Measurements from ENCODE around the gene NEU2. TPM values are rescaled to one million over a fixed set of nuclear protein-coding genes. Genes with fewer than 3 reads are reported as not detected.

Gene NEU2
- total RNA-seq, 2 donors from 2014 or later: not detected

GRCh38 chr2:233036162-233036838 is 3.8 kb downstream of the NEU2 start:
- Mint-ChIP-seq H3K4me3 (no peak overlapping the region), H3K9me3 (no peaks in the 10 kb centered on the region), H3K36me3 (ENCODE audit: low read depth) (no peaks in the 10 kb centered on the region), H3K4me1 (no peaks in the 10 kb centered on the region), H3K27ac (no peak overlapping the region), H3K27me3 (ENCODE audit: insufficient read depth) (peaks cover 2% of the 10 kb centered on the region)
- 89 to 90% methylated on average over 8 to 12 of the region's 12 CpGs for WGBS, 2 experiments (ENCODE audit: insufficient coverage in 1 of 2, insufficient read length in 1 of 2)
- Histone ChIP-seq H3K9ac (ENCODE audit: extremely low read depth, low read length, poor library complexity, severe bottlenecking) (no peak overlapping the region), H3K9me3 (ENCODE audit: control insufficient read depth, low read length) (no peaks in the 10 kb centered on the region), H3K4me1 (ENCODE audit: control insufficient read depth, insufficient read depth, low read length) (no peaks in the 10 kb centered on the region), H3K4me3 (ENCODE audit: low read length) (no peak overlapping the region), H3K27ac (ENCODE audit: low read depth, low read length) (no peak overlapping the region), H3K27me3 (ENCODE audit: control insufficient read depth, insufficient read depth, low read length, poor library complexity, severe bottlenecking) (no peaks in the 10 kb centered on the region), H3K36me3 (ENCODE audit: control insufficient read depth, insufficient read depth, low read length) (no peaks in the 10 kb centered on the region)
- DNase-seq: no peak
- TF ChIP-seq CTCF (conservative IDR thresholded peaks at IDR 0.05): no peak

- no peaks in the 10 kb centered on the region for H3K36me3 Mint-ChIP-seq (ENCODE audit: low read depth)
- no peaks in the 10 kb centered on the region for H3K9me3 ChIP-seq (ENCODE audit: control insufficient read depth, low read length)
- no peaks in the 10 kb centered on the region for H3K36me3 ChIP-seq (ENCODE audit: control insufficient read depth, insufficient read depth, low read length)
- no peak overlapping the region for H3K9ac ChIP-seq (ENCODE audit: extremely low read depth, low read length, poor library complexity, severe bottlenecking)
- no peaks in the 10 kb centered on the region for H3K4me1 Mint-ChIP-seq
- DNase-seq: no peak
- no peak for TF ChIP-seq CTCF (conservative IDR thresholded peaks at IDR 0.05)
- 86 to 94% methylated on average over 2 of the region's 2 CpGs for WGBS, 2 experiments (ENCODE audit: insufficient coverage in 1 of 2, insufficient read length in 1 of 2)
- H3K27me3 Mint-ChIP-seq (ENCODE audit: insufficient read depth): peaks cover 2% of the 10 kb centered on the region
- no peak overlapping the region for H3K27ac Mint-ChIP-seq
- no peak overlapping the region for H3K4me3 ChIP-seq (ENCODE audit: low read length)
- H3K4me3 Mint-ChIP-seq: no peak overlapping the region
- no peaks in the 10 kb centered on the region for H3K9me3 Mint-ChIP-seq
- H3K27ac ChIP-seq (ENCODE audit: low read depth, low read length): no peak overlapping the region
- H3K4me1 ChIP-seq (ENCODE audit: control insufficient read depth, insufficient read depth, low read length): no peaks in the 10 kb centered on the region
- no peaks in the 10 kb centered on the region for H3K27me3 ChIP-seq (ENCODE audit: control insufficient read depth, insufficient read depth, low read length, poor library complexity, severe bottlenecking)
These were observed 4.6 kb downstream of the NEU2 start for GRCh38 chr2:233037078-233037477.

- peaks cover 2% of the 10 kb centered on the region for H3K27me3 Mint-ChIP-seq (ENCODE audit: insufficient read depth)
- no peaks in the 10 kb centered on the region for H3K27me3 ChIP-seq (ENCODE audit: control insufficient read depth, insufficient read depth, low read length, poor library complexity, severe bottlenecking)
- no peaks in the 10 kb centered on the region for H3K36me3 Mint-ChIP-seq (ENCODE audit: low read depth)
- 93% methylated on average over 4 to 8 of the region's 8 CpGs for WGBS, 2 experiments (ENCODE audit: insufficient coverage in 1 of 2, insufficient read length in 1 of 2)
- H3K36me3 ChIP-seq (ENCODE audit: control insufficient read depth, insufficient read depth, low read length): no peaks in the 10 kb centered on the region
- H3K9me3 ChIP-seq (ENCODE audit: control insufficient read depth, low read length): no peaks in the 10 kb centered on the region
- H3K4me1 ChIP-seq (ENCODE audit: control insufficient read depth, insufficient read depth, low read length): no peaks in the 10 kb centered on the region
- no peaks in the 10 kb centered on the region for H3K4me1 Mint-ChIP-seq
- DNase-seq: no peak
- no peak overlapping the region for H3K4me3 ChIP-seq (ENCODE audit: low read length)
- H3K27ac ChIP-seq (ENCODE audit: low read depth, low read length): no peak overlapping the region
- no peaks in the 10 kb centered on the region for H3K9me3 Mint-ChIP-seq
- H3K4me3 Mint-ChIP-seq: no peak overlapping the region
- no peak overlapping the region for H3K9ac ChIP-seq (ENCODE audit: extremely low read depth, low read length, poor library complexity, severe bottlenecking)
- H3K27ac Mint-ChIP-seq: no peak overlapping the region
- TF ChIP-seq CTCF (conservative IDR thresholded peaks at IDR 0.05): no peak
These were observed 6.9 kb downstream of the NEU2 start for GRCh38 chr2:233039212-233039845.
